Choroid plexus epithelial cell (primary cell): ENCODE results near the gene VPS37D.

ENCODE experiments used
- DNase-seq: peaks from one replicate; pipeline ENCODE4 v3.0.0-alpha.2; 2010; ENCODE audit warnings: low read depth
- H3K4me3 ChIP-seq: 2 replicates; pipeline ENCODE4 v1.5.1; 2011; ENCODE audit warnings: low read depth, mild to moderate bottlenecking, control low read depth, low read length, moderate library complexity
- CTCF ChIP-seq: conservative IDR thresholded peaks from 2 replicates; pipeline ENCODE4 v1.5.1; 2011; ENCODE audit warnings: low read depth, mild to moderate bottlenecking, control low read depth, inconsistent platforms, low read length, moderate library complexity

Gene VPS37D

GRCh38 chr7:73633844-73634243 is 33.8 kb upstream of the VPS37D start:
- no peak overlapping the region for H3K4me3 ChIP-seq
- no peak for TF ChIP-seq CTCF
- no peak for DNase-seq

GRCh38 chr7:73635428-73636200 is 32.0 kb upstream of the VPS37D start:
- no peak overlapping the region for H3K4me3 ChIP-seq
- TF ChIP-seq CTCF: no peak
- DNase-seq: no peak

GRCh38 chr7:73638911-73639310 is 28.7 kb upstream of the VPS37D start:
- no peak for DNase-seq
- TF ChIP-seq CTCF: no peak
- no peak overlapping the region for H3K4me3 ChIP-seq

GRCh38 chr7:73642834-73643233 is 24.8 kb upstream of the VPS37D start:
- no peak overlapping the region for H3K4me3 ChIP-seq
- no peak for TF ChIP-seq CTCF
- no peak for DNase-seq

- no peak overlapping the region for H3K4me3 ChIP-seq
- no peak for DNase-seq
- no peak for TF ChIP-seq CTCF
Measured at GRCh38 chr7:73644688-73645286, 22.8 kb upstream of the VPS37D start.

GRCh38 chr7:73645643-73646174 is 21.9 kb upstream of the VPS37D start:
- no peak for DNase-seq
- no peak for TF ChIP-seq CTCF
- H3K4me3 ChIP-seq: no peak overlapping the region
